GM12864 (cell line): ENCODE measurements around the gene CBX6.

Experiments
- DNase-seq: peaks from one replicate; pipeline ENCODE4 v3.0.0-alpha.2; 2011; ENCODE audit warnings: low read depth
- H3K4me3 ChIP-seq: 2 replicates; pipeline ENCODE4 v1.5.1; 2011; ENCODE audit warnings: mild to moderate bottlenecking, low read depth, low read length, control low read depth
- CTCF ChIP-seq: IDR thresholded peaks from 2 replicates; pipeline ENCODE4 v1.5.1; 2011; ENCODE audit warnings: low read depth, mild to moderate bottlenecking, moderate library complexity, low read length, control low read depth, inconsistent platforms; ENCODE audit errors: missing control alignments

CBX6 gene

GRCh38 chr22:38817196-38817595 is 54.8 kb downstream of the CBX6 start:
- no peak overlapping the region for H3K4me3 ChIP-seq
- DNase-seq, result no peak
- TF ChIP-seq CTCF, result no peak

GRCh38 chr22:38815842-38816241 is 56.2 kb downstream of the CBX6 start:
- DNase-seq, result no peak
- H3K4me3 ChIP-seq, result no peak overlapping the region
- TF ChIP-seq CTCF, result no peak
